ENCODE measurements around the gene KCNMA1.

GRCh38 chr10:76935941-76936613, 701.5 kb downstream of the KCNMA1 start:
- TF ChIP-seq CTCF (IDR thresholded peaks at IDR 0.05) (no peak), POLR2A (IDR thresholded peaks at IDR 0.05) (no peak)

All from vagina (tissue), 2 donors.